CD4-positive, alpha-beta memory T cell (primary cell): Measurements from ENCODE around the gene CCDC73. TPM values are rescaled to one million over a fixed set of nuclear protein-coding genes. Genes with fewer than 3 reads are reported as not detected.

Experiments used
- CTCF ChIA-PET: fragments of 350-600 bp; sonication (Branson Sonifier 250); formaldehyde crosslinking; loops from one replicate; lab custom pipeline; 2021; ENCODE audit warnings: inconsistent platforms; ENCODE audit not compliant: partially characterized antibody; lab: Charles Lee
- POLR2A ChIA-PET: fragments of 350-600 bp; sonication (Branson Sonifier 250); formaldehyde crosslinking; loops from one replicate; lab custom pipeline; 2021; ENCODE audit not compliant: partially characterized antibody; lab: Charles Lee
- DNase-seq, 5 donors: peaks; one replicate each; pipeline versions ENCODE4 v3.0.0 to v3.0.0-alpha.2; 2020 to 2022; ENCODE audit warnings: mixed read lengths in 1 of 5
- H3K27ac ChIP-seq: one replicate; pipeline ENCODE4 v1.7.0; 2013; ENCODE audit warnings: low read depth, low read length
- H3K27me3 ChIP-seq: 2 replicates; pipeline ENCODE4 v1.7.0; 2013; ENCODE audit warnings: mild to moderate bottlenecking, low read length, moderate library complexity; ENCODE audit not compliant: insufficient read depth
- H3K36me3 ChIP-seq: 2 replicates; pipeline ENCODE4 v1.7.0; 2013; ENCODE audit warnings: mild to moderate bottlenecking, low read length, moderate library complexity; ENCODE audit not compliant: insufficient read depth
- H3K4me1 ChIP-seq: 2 replicates; pipeline ENCODE4 v1.7.0; 2013; ENCODE audit warnings: mild to moderate bottlenecking, low read length, moderate library complexity; ENCODE audit not compliant: insufficient read depth
- H3K4me3 ChIP-seq, 2 donors: one replicate each; pipeline ENCODE4 v1.7.0; 2013; ENCODE audit warnings: low read length in 2 of 2, mild to moderate bottlenecking in 1 of 2
- H3K9me3 ChIP-seq, 2 donors: one replicate each; pipeline ENCODE4 v1.7.0; 2013; ENCODE audit warnings: low read length in 2 of 2, control low read depth in 1 of 2; ENCODE audit not compliant: control insufficient read depth in 1 of 2
- H3K27ac Mint-ChIP-seq, 7 donors: one replicate each; pipeline ENCODE4 v1.8.0; 2020 to 2021; ENCODE audit warnings: mixed read lengths in 7 of 7, mild to moderate bottlenecking in 6 of 7, inconsistent platforms in 3 of 7, moderate library complexity in 3 of 7
- H3K27me3 Mint-ChIP-seq, 2 donors: one replicate each; pipeline ENCODE4 v1.8.0; 2020 to 2021; ENCODE audit warnings: mixed read lengths in 2 of 2
- H3K36me3 Mint-ChIP-seq, 2 donors: one replicate each; pipeline ENCODE4 v1.8.0; 2020 to 2021; ENCODE audit warnings: mixed read lengths in 2 of 2, inconsistent platforms in 1 of 2, mild to moderate bottlenecking in 1 of 2
- H3K4me1 Mint-ChIP-seq, 4 donors: one replicate each; pipeline ENCODE4 v1.8.0; 2020 to 2021; ENCODE audit warnings: mixed read lengths in 4 of 4, mild to moderate bottlenecking in 1 of 4
- H3K4me3 Mint-ChIP-seq, 8 donors: one replicate each; pipeline ENCODE4 v1.8.0; 2020 to 2021; ENCODE audit warnings: mixed read lengths in 8 of 8, mild to moderate bottlenecking in 7 of 8, moderate library complexity in 6 of 8, inconsistent platforms in 3 of 8
- H3K9me3 Mint-ChIP-seq, 8 donors: one replicate each; pipeline ENCODE4 v1.8.0; 2020 to 2021; ENCODE audit warnings: mixed read lengths in 8 of 8, mild to moderate bottlenecking in 5 of 8, inconsistent platforms in 3 of 8, moderate library complexity in 1 of 8
- intact Hi-C: fragments of 100-400 bp; cut with micrococcal nuclease; formaldehyde crosslinking; loops from one replicate; pipeline ENCODE4 v1.15.1; 2023
- polyA plus RNA-seq, 2 donors: library from polyadenylated mRNA; unstranded; fragments of 300-500 nt; fragmentation: Illumina TruSeq; gene quantifications; one replicate each; pipeline ENCODE4 v1.2.3, GENCODE V29; 2021
- total RNA-seq, 2 experiments: library from RNA; stranded (reverse); gene quantifications; one replicate each; pipeline ENCODE4 v1.2.3, GENCODE V29; 2021

CCDC73 gene
- total and polyA plus RNA-seq, 4 experiments from 2014 or later: not detected

- Histone ChIP-seq H3K4me1 (no peaks in the 10 kb centered on the region), H3K27me3 (no peaks in the 10 kb centered on the region), H3K36me3 (no peaks in the 10 kb centered on the region), H3K4me3 (no peak overlapping the region), H3K9me3 (no peaks in the 10 kb centered on the region), H3K27ac (no peak overlapping the region)
- Mint-ChIP-seq H3K27ac (no peak overlapping the region), H3K36me3 (no peaks in the 10 kb centered on the region), H3K4me3 (no peak overlapping the region), H3K4me1 (no peaks in the 10 kb centered on the region), H3K27me3 (peaks cover 2 to 3% of the 10 kb centered on the region in 2 donors), H3K9me3 (peaks cover 0 to 9% (median 4%) of the 10 kb centered on the region in 8 donors)
- intact Hi-C loops: no loop called here
- ChIA-PET POLR2A (interaction anchor here (0.5 kb wide), 1 partner anchor 1238 kb away, joined by 3 read pairs; no protein-coding TSS in a partner anchor), CTCF (no interaction called here)
- no peak for DNase-seq
Measured at GRCh38 chr11:32671051-32671450, 123.4 kb downstream of the CCDC73 start.

- Mint-ChIP-seq H3K4me1 (no peaks in the 10 kb centered on the region), H3K27ac (no peak overlapping the region), H3K4me3 (no peak overlapping the region), H3K36me3 (no peaks in the 10 kb centered on the region), H3K27me3 (peaks cover 4 to 7% of the 10 kb centered on the region in 2 donors), H3K9me3 (peaks cover 0 to 9% (median 2%) of the 10 kb centered on the region in 8 donors)
- Histone ChIP-seq H3K4me1 (no peaks in the 10 kb centered on the region), H3K9me3 (no peaks in the 10 kb centered on the region), H3K4me3 (no peak overlapping the region), H3K27me3 (no peaks in the 10 kb centered on the region), H3K36me3 (no peaks in the 10 kb centered on the region), H3K27ac (no peak overlapping the region)
- ChIA-PET POLR2A (no interaction called here), CTCF (no interaction called here)
- intact Hi-C loops: no loop called here
- DNase-seq: no peak
Measured at GRCh38 chr11:32659672-32660071, 134.8 kb downstream of the CCDC73 start.

- intact Hi-C loops: no loop called here
- Histone ChIP-seq H3K4me3 (no peak overlapping the region), H3K36me3 (no peaks in the 10 kb centered on the region), H3K9me3 (no peaks in the 10 kb centered on the region), H3K4me1 (no peaks in the 10 kb centered on the region), H3K27ac (no peak overlapping the region), H3K27me3 (no peaks in the 10 kb centered on the region)
- H3K27ac Mint-ChIP-seq: no peak overlapping the region
- no peaks in the 10 kb centered on the region for H3K4me1 Mint-ChIP-seq
- H3K36me3 Mint-ChIP-seq: no peaks in the 10 kb centered on the region
- peaks cover 0 to 9% (median 2%) of the 10 kb centered on the region in 8 donors for H3K9me3 Mint-ChIP-seq
- no peak for DNase-seq
- ChIA-PET CTCF (interaction anchor here (0.7 kb wide), 1 partner anchor 9 kb away, joined by 3 read pairs; no protein-coding TSS in a partner anchor), POLR2A (no interaction called here)
- no peak overlapping the region for H3K4me3 Mint-ChIP-seq
- peaks cover 4 to 7% of the 10 kb centered on the region in 2 donors for H3K27me3 Mint-ChIP-seq
Measured at GRCh38 chr11:32658639-32659406, 135.6 kb downstream of the CCDC73 start.

- Histone ChIP-seq H3K27me3 (peaks cover 3% of the 10 kb centered on the region), H3K4me1 (no peaks in the 10 kb centered on the region), H3K36me3 (no peaks in the 10 kb centered on the region), H3K9me3 (no peaks in the 10 kb centered on the region), H3K27ac (no peak overlapping the region), H3K4me3 (no peak overlapping the region)
- no peak overlapping the region for H3K27ac Mint-ChIP-seq
- ChIA-PET POLR2A (no interaction called here), CTCF (no interaction called here)
- no peak overlapping the region for H3K4me3 Mint-ChIP-seq
- DNase-seq: no peak
- no peaks in the 10 kb centered on the region for H3K9me3 Mint-ChIP-seq
- H3K36me3 Mint-ChIP-seq: no peaks in the 10 kb centered on the region
- peaks cover 4 to 10% of the 10 kb centered on the region in 2 donors for H3K27me3 Mint-ChIP-seq
- intact Hi-C loops: no loop called here
- no peaks in the 10 kb centered on the region for H3K4me1 Mint-ChIP-seq
Measured at GRCh38 chr11:32643526-32643925, 150.9 kb downstream of the CCDC73 start.

GRCh38 chr11:32641361-32641760, 153.1 kb downstream of the CCDC73 start:
- Histone ChIP-seq H3K4me3 (no peak overlapping the region), H3K36me3 (no peaks in the 10 kb centered on the region), H3K9me3 (no peaks in the 10 kb centered on the region), H3K4me1 (no peaks in the 10 kb centered on the region), H3K27me3 (peaks cover 3% of the 10 kb centered on the region), H3K27ac (no peak overlapping the region)
- no peak overlapping the region for H3K4me3 Mint-ChIP-seq
- no peak overlapping the region for H3K27ac Mint-ChIP-seq
- POLR2A ChIA-PET: no interaction called here
- DNase-seq: no peak
- H3K4me1 Mint-ChIP-seq: no peaks in the 10 kb centered on the region
- intact Hi-C loops: no loop called here
- CTCF ChIA-PET: no interaction called here
- H3K36me3 Mint-ChIP-seq: no peaks in the 10 kb centered on the region
- H3K9me3 Mint-ChIP-seq: peaks cover 0 to 1% (median 0%) of the 10 kb centered on the region in 8 donors
- H3K27me3 Mint-ChIP-seq: peaks cover 6 to 14% of the 10 kb centered on the region in 2 donors

GRCh38 chr11:32635819-32636218, 158.6 kb downstream of the CCDC73 start:
- Histone ChIP-seq H3K4me1 (no peaks in the 10 kb centered on the region), H3K27me3 (peaks cover 3% of the 10 kb centered on the region), H3K9me3 (no peaks in the 10 kb centered on the region), H3K27ac (no peak overlapping the region), H3K4me3 (no peak overlapping the region), H3K36me3 (no peaks in the 10 kb centered on the region)
- intact Hi-C loops: no loop called here
- H3K27me3 Mint-ChIP-seq: peaks cover 9 to 17% of the 10 kb centered on the region in 2 donors
- peaks cover 0 to 1% (median 0%) of the 10 kb centered on the region in 8 donors for H3K9me3 Mint-ChIP-seq
- POLR2A ChIA-PET: no interaction called here
- no peak overlapping the region for H3K27ac Mint-ChIP-seq
- no peaks in the 10 kb centered on the region for H3K4me1 Mint-ChIP-seq
- no peak overlapping the region for H3K4me3 Mint-ChIP-seq
- no peaks in the 10 kb centered on the region for H3K36me3 Mint-ChIP-seq
- DNase-seq: no peak
- CTCF ChIA-PET: no interaction called here

GRCh38 chr11:32630844-32631243, 163.6 kb downstream of the CCDC73 start:
- POLR2A ChIA-PET: no interaction called here
- intact Hi-C loops: no loop called here
- Histone ChIP-seq H3K27me3 (no peaks in the 10 kb centered on the region), H3K4me3 (no peak overlapping the region), H3K27ac (no peak overlapping the region), H3K4me1 (no peaks in the 10 kb centered on the region), H3K36me3 (no peaks in the 10 kb centered on the region), H3K9me3 (no peaks in the 10 kb centered on the region)
- H3K27me3 Mint-ChIP-seq: peaks cover 3 to 7% of the 10 kb centered on the region in 2 donors
- CTCF ChIA-PET: no interaction called here
- H3K36me3 Mint-ChIP-seq: no peaks in the 10 kb centered on the region
- no peak overlapping the region for H3K4me3 Mint-ChIP-seq
- peaks cover 0 to 4% (median 0%) of the 10 kb centered on the region in 8 donors for H3K9me3 Mint-ChIP-seq
- H3K27ac Mint-ChIP-seq: no peak overlapping the region
- H3K4me1 Mint-ChIP-seq: no peaks in the 10 kb centered on the region
- DNase-seq: no peak
